Thoracic aorta (tissue), 2 donors: ENCODE results near the gene FOSL1. TPM values are rescaled to one million over a fixed set of nuclear protein-coding genes. Genes with fewer than 3 reads are reported as not detected.

ENCODE experiments used
- ATAC-seq: fragments of 150-250 bp; one replicate; pipeline ENCODE4 v1.8.0; 2017; ENCODE audit warnings: low read depth; ENCODE audit not compliant: insufficient number of reproducible peaks, low FRiP score
- DNase-seq: peaks from one replicate; pipeline ENCODE4 v3.0.0-alpha.2; 2020; ENCODE audit warnings: low spot score
- H3K27ac ChIP-seq, 2 donors: fragments of 200-600 bp; sonication (generic); 1 replicate in 1 of 2; 2 replicates in 1 of 2; pipeline ENCODE4 v1.5.1; 2016; ENCODE audit warnings: mild to moderate bottlenecking in 2 of 2, moderate library complexity in 2 of 2
- H3K27me3 ChIP-seq: fragments of 200-600 bp; sonication (generic); replicated peaks from 2 replicates; pipeline ENCODE4 v1.6.0; 2016; ENCODE audit warnings: mild to moderate bottlenecking; ENCODE audit not compliant: insufficient read depth
- H3K36me3 ChIP-seq: fragments of 200-600 bp; sonication (generic); one replicate; pipeline ENCODE4 v1.5.1; 2016
- H3K4me1 ChIP-seq, 2 donors: fragments of 200-600 bp; sonication (generic); 1 replicate in 1 of 2; 2 replicates in 1 of 2; pipeline versions ENCODE4 v1.5.1 to v1.6.0; 2016; ENCODE audit warnings: low read depth in 2 of 2, mild to moderate bottlenecking in 1 of 2; ENCODE audit not compliant: control insufficient read depth in 1 of 2
- H3K4me3 ChIP-seq: fragments of 200-600 bp; sonication (generic); 2 replicates; pipeline ENCODE4 v1.5.1; 2016; ENCODE audit warnings: mild to moderate bottlenecking
- H3K9me3 ChIP-seq: fragments of 200-600 bp; sonication (generic); 2 replicates; pipeline ENCODE4 v1.5.1; 2016
- CTCF ChIP-seq: fragments of 200-600 bp; sonication (generic); IDR thresholded peaks from one replicate; pipeline ENCODE4 v1.5.1; 2019; ENCODE audit warnings: antibody characterized with exemption
- total RNA-seq, 2 donors: library from RNA; depleted of rRNA; stranded (reverse); fragments of >200 nt; gene quantifications; one replicate each; pipeline versions ENCODE4 v1.1.0 to v1.2.3, GENCODE V29; 2016

FOSL1 gene
- total RNA-seq, 2 donors from 2014 or later: 25.6 to 143 TPM

DNA sequence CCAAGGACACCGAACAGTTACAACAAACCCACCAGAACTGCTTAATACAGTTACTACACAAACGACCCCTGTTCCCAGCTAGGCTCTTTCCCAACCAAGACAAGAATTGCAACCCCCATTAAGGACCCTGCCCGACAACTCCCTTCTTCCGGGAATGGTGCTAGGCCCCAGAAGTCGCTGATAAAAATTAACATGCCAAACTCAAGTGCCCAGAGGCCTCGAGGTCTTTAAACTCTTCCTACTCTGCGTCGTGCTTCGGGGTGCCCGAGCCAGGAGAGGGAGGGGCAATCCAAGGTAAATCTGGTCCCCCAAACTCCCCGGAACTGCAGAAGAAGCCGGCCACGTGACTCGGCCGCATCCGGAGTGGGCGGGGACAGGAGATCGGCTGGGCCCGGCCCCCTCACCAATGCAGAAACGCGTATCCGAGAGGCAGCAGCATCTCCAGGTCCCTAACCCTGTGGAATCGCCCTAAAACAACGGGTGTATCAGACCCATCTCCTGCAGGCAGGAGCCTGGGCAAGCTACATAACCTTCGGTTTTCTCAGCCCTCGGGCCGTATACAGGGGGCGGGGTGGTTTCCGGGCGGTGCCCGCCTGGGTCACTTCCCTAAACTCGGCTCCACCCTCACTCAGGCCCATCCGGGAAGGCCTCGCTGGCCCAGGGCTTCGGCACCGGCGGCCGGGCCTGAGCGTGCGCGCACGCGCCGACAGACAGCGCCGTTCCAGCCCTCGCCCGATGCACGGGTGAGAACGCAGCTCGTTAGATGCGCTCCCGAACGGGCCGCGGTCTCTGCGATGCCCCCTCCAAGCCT, 43.3 kb downstream of the FOSL1 start:
- Histone ChIP-seq H3K27me3 (no peaks in the 10 kb centered on the region), H3K9me3 (no peaks in the 10 kb centered on the region), H3K4me3 (peak overlapping the region; percentile 96), H3K4me1 (peaks cover 22 to 33% of the 10 kb centered on the region in 2 donors), H3K27ac (peak overlapping the region; percentile 96 to 98), H3K36me3 (peaks cover 44% of the 10 kb centered on the region)
- TF ChIP-seq CTCF: no peak
- no peak for ATAC-seq
- no peak for DNase-seq

DNA sequence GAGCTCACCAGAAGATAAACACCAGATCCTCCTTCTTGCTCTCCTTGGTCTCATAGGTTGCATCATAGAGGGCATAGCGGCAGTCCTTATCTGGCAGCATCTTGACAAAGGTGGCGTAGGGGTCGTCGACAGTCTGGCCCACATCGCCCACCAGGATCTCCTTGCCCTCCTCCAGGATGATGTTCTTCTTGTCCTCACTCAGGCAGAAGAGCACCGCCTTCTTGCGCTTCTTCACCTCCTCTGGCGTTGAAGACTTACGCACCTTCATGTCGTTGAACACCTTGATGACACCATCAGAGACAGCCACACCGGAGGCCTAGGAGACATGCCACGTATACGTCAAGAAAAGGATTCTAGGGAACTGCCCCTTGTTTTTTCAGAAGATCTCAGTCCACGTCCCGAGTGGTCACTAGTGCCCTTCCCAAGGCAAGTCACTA, 44.2 kb downstream of the FOSL1 start:
- Histone ChIP-seq H3K4me3 (peak overlapping the region; percentile 96), H3K27ac (peak overlapping the region in 1 of 2 donors; percentile 96), H3K27me3 (no peaks in the 10 kb centered on the region), H3K4me1 (peaks cover 13 to 24% of the 10 kb centered on the region in 2 donors), H3K36me3 (peaks cover 51% of the 10 kb centered on the region), H3K9me3 (no peaks in the 10 kb centered on the region)
- ATAC-seq: no peak
- TF ChIP-seq CTCF: no peak
- no peak for DNase-seq

DNA sequence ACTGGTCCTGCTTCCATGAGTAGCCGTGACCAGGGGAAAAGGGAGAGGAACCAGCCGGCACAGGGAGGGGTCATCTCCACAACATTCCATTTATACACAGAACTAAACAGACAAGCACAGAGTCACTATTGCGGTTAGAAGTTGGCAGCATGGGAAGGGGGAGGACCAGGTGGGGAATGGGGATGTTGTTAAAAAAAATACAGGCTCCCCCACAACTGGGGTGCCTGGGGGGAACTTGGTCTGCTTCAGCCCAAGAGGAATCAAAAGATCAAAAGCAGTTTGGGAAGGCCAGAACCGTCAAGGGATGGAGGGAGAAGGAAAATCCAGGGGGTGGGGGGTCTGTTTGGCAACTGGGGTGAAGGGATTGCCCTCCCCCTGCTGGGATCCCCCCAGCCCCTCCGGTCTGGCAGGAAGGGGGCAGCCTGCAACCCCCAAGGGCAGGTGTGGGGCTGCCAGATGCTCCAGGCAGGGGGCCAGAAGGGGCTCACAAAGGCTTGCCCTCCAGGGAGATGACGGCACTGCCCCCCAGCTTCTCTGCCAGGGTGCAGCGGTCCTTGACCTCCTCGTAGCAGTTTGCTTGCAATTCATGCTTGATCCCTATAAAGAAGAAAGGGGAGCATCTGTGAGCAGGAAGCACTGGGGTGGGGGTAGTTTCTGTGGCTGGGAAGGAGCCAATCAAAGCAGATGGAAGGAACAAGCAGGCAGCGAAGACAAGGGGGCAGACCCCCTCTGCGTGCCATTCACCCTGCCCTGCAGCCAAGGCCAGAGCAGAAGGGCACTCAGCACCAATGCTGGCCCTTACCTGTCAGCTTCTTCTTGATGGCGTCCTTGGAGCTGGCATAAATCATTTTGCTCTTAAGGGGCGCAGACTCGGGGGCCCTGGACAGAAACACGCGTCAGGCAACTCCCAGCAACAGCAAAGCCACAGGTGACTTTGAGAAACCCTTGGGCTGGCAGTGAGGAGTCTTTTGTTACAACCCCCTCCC, 45.0 kb downstream of the FOSL1 start:
- no peak overlapping the region for H3K4me3 ChIP-seq
- no peaks in the 10 kb centered on the region for H3K27me3 ChIP-seq
- no peaks in the 10 kb centered on the region for H3K9me3 ChIP-seq
- ATAC-seq: no peak
- H3K27ac ChIP-seq: no peak overlapping the region
- H3K4me1 ChIP-seq: peaks cover 13 to 24% of the 10 kb centered on the region in 2 donors
- DNase-seq: no peak
- TF ChIP-seq CTCF: no peak
- peaks cover 54% of the 10 kb centered on the region for H3K36me3 ChIP-seq

DNA sequence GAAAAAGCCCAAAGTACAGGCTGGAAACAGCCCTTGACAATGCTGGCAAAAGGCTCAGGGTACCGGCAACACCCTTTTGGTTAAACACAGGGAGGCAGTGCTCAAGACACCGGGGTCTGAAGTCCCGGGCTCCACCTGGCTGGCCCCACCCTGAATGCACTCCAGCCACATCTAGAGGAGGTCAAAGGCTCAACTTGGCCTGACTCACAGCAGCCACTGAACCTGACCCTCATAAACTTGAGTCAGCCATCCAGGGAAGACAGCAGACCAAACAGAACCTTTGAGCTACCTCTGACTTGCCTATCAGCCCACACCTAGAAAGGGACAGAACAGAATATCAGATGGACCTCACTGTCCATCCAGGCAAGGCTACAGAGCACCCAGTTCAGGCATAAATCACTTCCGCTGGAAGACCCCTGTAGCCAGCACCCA, 46.0 kb downstream of the FOSL1 start:
- no peak for TF ChIP-seq CTCF
- no peaks in the 10 kb centered on the region for H3K9me3 ChIP-seq
- no peak overlapping the region for H3K27ac ChIP-seq
- peaks cover 54% of the 10 kb centered on the region for H3K36me3 ChIP-seq
- no peaks in the 10 kb centered on the region for H3K27me3 ChIP-seq
- no peak overlapping the region for H3K4me3 ChIP-seq
- H3K4me1 ChIP-seq: peaks cover 13 to 24% of the 10 kb centered on the region in 2 donors
- DNase-seq: no peak
- ATAC-seq: no peak
